ENCODE measurements around the gene BAIAP2. TPM values are rescaled to one million over a fixed set of nuclear protein-coding genes. Genes with fewer than 3 reads are reported as not detected.

BAIAP2 gene
- total and polyA plus RNA-seq, 2 donors from 2014 or later = 44.5 to 45.8 TPM

DNA sequence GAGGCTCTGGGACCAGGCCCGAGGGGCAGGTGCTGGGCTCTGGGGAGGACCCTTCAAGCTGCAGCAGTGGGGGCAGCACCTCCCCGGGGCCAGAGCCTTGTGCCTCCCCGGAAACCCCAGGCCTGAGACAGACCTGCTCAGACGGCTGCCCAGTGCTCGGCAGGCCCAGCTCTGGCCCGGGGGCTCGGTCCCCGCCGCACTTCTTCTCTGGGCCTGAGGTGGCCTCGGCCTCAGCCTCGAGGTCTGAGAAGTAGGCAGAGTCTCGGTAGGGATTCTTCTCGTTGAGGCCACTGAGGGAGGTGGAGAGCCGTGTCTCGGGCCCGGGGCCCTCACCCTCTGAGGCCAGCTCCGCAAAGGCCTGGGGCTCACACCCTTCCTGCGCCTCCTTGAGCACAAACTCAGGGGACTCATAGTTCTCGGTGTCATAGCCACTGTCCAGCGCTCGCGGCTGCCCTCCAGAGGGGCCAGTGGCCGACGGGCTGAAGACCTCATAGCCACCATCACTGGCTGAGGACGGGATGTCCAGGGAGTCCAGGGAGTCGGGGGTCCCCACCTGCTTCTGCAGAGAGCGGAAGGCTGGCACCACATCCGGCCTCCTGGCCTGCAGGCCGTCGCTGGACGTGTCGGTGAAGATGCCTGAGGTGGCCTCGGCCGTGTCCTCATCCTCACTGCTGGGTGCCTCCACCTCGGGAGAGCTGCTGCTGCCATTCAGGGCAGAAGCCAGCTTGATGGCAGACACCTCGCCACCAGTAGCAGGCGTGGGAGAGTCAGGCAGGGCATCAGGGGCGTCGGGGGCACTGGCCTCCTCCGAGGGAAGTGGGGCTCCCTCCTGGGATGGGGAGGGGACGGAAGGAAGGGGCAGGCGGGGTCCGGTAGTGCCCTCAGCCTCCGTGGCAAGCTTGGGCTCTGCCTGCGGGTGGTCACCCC, 86.0 kb downstream of the BAIAP2 start:
- Histone ChIP-seq H3K9me3 (ENCODE audit: control insufficient read depth in 2 of 3, insufficient read depth in 1 of 3, low read length in 3 of 3) (no peaks in the 10 kb centered on the region), H3K4me3 (ENCODE audit: low read length in 3 of 3) (no peak overlapping the region), H3K27me3 (ENCODE audit: control insufficient read depth, insufficient read depth, low read length) (no peaks in the 10 kb centered on the region), H3K4me1 (ENCODE audit: control insufficient read depth in 2 of 3, insufficient read depth in 2 of 3, low read depth in 1 of 3, low read length in 3 of 3) (peaks cover 0 to 7% (median 0%) of the 10 kb centered on the region in 3 donors), H3K27ac (ENCODE audit: low read depth in 2 of 2, low read length in 2 of 2) (no peak overlapping the region), H3K9ac (ENCODE audit: low read length in 3 of 3) (no peak overlapping the region), H3K36me3 (ENCODE audit: control insufficient read depth in 2 of 3, insufficient read depth in 3 of 3, low read length in 3 of 3) (no peaks in the 10 kb centered on the region)
- DNase-seq = no peak
- TF ChIP-seq, protein P1, sequence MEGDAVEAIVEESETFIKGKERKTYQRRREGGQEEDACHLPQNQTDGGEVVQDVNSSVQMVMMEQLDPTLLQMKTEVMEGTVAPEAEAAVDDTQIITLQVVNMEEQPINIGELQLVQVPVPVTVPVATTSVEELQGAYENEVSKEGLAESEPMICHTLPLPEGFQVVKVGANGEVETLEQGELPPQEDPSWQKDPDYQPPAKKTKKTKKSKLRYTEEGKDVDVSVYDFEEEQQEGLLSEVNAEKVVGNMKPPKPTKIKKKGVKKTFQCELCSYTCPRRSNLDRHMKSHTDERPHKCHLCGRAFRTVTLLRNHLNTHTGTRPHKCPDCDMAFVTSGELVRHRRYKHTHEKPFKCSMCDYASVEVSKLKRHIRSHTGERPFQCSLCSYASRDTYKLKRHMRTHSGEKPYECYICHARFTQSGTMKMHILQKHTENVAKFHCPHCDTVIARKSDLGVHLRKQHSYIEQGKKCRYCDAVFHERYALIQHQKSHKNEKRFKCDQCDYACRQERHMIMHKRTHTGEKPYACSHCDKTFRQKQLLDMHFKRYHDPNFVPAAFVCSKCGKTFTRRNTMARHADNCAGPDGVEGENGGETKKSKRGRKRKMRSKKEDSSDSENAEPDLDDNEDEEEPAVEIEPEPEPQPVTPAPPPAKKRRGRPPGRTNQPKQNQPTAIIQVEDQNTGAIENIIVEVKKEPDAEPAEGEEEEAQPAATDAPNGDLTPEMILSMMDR (IDR thresholded peaks at IDR 0.05; ENCODE audit: borderline replicate concordance, extremely low read depth, insufficient read depth) = no peak
- intact Hi-C loops (cut with DNase I) = no loop called here
- no peak for FAIRE-seq

DNA sequence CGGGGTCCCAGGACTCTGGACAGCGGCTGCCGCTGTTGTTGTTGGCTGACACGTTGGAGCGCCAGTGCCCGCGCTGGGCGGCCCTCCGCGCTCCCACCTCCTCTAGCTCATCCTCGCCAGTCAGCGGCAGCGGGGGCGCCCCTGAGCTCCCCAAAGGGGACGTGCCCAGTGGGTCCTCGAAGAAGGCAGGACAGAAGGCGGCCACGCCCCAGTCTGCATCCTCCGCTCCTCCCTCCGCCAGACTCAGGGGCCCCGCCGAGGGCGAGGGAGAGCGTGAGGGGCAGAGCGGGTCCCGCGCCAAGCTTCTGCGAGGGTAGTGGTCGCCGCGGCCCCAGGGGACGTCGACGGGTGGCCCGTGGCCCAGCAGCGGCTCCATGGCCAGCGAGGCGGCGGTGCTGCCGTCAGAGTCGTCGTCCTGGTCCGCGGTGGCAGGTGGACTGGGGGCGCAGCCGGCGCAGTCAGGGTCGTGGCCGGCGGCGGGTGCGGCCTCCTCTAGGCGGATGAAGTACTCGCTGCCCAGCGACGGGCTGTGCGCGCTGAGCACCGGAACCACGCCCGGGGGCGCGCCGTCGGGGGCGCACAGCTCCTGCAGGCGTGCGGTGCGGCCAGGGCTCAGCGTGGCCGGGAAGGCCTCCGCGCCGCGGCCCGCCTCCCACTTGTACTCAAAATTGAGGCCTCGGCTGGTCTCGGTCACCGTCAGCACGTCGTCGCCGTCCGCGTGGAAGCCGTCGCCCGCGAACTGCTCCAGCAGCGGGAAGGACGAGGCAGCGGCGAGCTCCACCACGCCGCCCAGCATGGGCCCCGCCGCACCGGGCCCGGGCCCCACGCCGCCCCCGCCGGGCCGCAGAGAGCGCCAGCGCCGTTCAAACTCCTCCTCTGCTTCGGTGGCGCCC, 87.1 kb downstream of the BAIAP2 start:
- intact Hi-C loops (cut with DNase I) = no loop called here
- no peaks in the 10 kb centered on the region for H3K36me3 ChIP-seq (ENCODE audit: control insufficient read depth in 2 of 3, insufficient read depth in 3 of 3, low read length in 3 of 3)

DNA sequence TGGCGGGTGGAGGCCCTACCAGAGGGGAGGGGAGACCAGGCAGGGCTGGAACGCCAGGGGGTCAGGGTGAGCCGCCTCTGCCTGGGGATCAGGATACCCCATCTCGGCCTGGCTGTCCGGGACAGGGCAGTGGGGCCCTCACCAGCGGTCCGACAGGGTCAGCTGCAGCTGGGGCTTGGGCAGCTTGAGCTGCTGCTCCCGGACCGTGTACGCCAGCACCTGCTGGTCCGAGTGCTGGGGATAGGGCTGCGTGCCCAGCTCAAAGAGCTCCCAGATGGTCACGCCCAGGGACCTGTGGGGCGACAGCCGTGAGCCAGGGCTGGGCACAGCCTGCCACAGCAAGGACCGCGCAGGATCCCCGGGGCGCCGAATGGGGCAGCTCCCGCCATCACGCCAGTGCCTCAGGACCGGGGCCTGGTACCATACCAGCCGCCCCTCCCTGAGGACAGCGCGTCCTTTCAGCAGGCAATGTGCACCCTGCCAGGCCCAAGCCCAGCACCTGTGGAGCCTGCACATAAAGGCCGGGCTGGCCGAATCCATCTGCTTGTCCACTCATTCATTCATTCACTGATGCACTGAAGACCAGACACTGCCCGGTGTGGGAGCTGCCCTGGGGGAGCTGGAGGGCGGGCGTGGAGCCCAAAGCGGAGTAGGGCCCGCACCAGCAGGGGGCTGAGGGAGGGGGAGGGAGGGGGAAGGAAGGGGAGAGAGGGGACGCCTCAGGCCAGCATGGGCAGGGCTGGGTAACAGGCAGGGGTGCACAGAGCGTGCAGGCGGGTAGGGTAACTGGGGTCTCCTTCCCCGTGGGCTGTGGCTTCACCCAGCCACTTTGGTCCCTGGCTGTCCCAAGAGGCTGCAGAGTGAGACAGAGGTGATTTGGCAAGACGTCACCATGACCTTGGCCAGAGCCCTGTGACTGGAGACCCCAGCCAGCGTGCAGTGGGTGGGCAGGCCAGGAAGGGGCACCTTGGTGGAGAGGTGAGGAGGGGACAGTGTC, 88.4 kb downstream of the BAIAP2 start:
- H3K4me3 ChIP-seq (ENCODE audit: low read length in 3 of 3) = no peak overlapping the region
- no peaks in the 10 kb centered on the region for H3K36me3 ChIP-seq (ENCODE audit: control insufficient read depth in 2 of 3, insufficient read depth in 3 of 3, low read length in 3 of 3)
- intact Hi-C loops (cut with DNase I) = no loop called here
- TF ChIP-seq, protein P1 (IDR thresholded peaks at IDR 0.05; ENCODE audit: borderline replicate concordance, extremely low read depth, insufficient read depth) = no peak
- no peaks in the 10 kb centered on the region for H3K27me3 ChIP-seq (ENCODE audit: control insufficient read depth, insufficient read depth, low read length)
- FAIRE-seq = no peak
- H3K9me3 ChIP-seq (ENCODE audit: control insufficient read depth in 2 of 3, insufficient read depth in 1 of 3, low read length in 3 of 3) = no peaks in the 10 kb centered on the region
- DNase-seq = no peak
- peaks cover 0 to 6% (median 0%) of the 10 kb centered on the region in 3 donors for H3K4me1 ChIP-seq (ENCODE audit: control insufficient read depth in 2 of 3, insufficient read depth in 2 of 3, low read depth in 1 of 3, low read length in 3 of 3)
- H3K27ac ChIP-seq (ENCODE audit: low read depth in 2 of 2, low read length in 2 of 2) = no peak overlapping the region
- H3K9ac ChIP-seq (ENCODE audit: low read length in 3 of 3) = no peak overlapping the region

More for the DNA sequence above, 87.1 kb downstream of the BAIAP2 start:
- no peaks in the 10 kb centered on the region for H3K27me3 ChIP-seq (ENCODE audit: control insufficient read depth, insufficient read depth, low read length)
- no peak overlapping the region for H3K4me3 ChIP-seq (ENCODE audit: low read length in 3 of 3)
- H3K4me1 ChIP-seq (ENCODE audit: control insufficient read depth in 2 of 3, insufficient read depth in 2 of 3, low read depth in 1 of 3, low read length in 3 of 3) = peaks cover 0 to 7% (median 0%) of the 10 kb centered on the region in 3 donors
- H3K27ac ChIP-seq (ENCODE audit: low read depth in 2 of 2, low read length in 2 of 2) = no peak overlapping the region
- no peak overlapping the region for H3K9ac ChIP-seq (ENCODE audit: low read length in 3 of 3)
- TF ChIP-seq, protein P1 (IDR thresholded peaks at IDR 0.05; ENCODE audit: borderline replicate concordance, extremely low read depth, insufficient read depth) = no peak
- FAIRE-seq = no peak
- peak in 1 of 5 donors; percentile 32 for DNase-seq
- H3K9me3 ChIP-seq (ENCODE audit: control insufficient read depth in 2 of 3, insufficient read depth in 1 of 3, low read length in 3 of 3) = no peaks in the 10 kb centered on the region

All from kidney (tissue), 14 donors.